HCT116 (cell line): ENCODE measurements around the gene HLA-F.

Source experiments
- POLR2A ChIP-seq: IDR thresholded peaks from 2 replicates; pipeline ENCODE4 v1.7.0; 2011; ENCODE audit warnings: borderline replicate concordance; ENCODE audit not compliant: insufficient read depth, insufficient read length; ENCODE audit errors: extremely low read depth
- RAD21 ChIP-seq: IDR thresholded peaks from 2 replicates; pipeline ENCODE4 v1.6.1; 2012; ENCODE audit warnings: low read depth, mild to moderate bottlenecking
- TF ChIP-seq, protein P1 (sequence below): IDR thresholded peaks from 2 replicates; pipeline ENCODE4 v1.6.1; 2012; ENCODE audit warnings: low read depth
- TF ChIP-seq, protein P2 (sequence below), 3 experiments: fragments of 200-600 bp in 1 of 3; sonication (generic) in 1 of 3; IDR thresholded peaks in 2 of 3; conservative IDR thresholded peaks in 1 of 3; 2 replicates each; pipeline ENCODE4 v1.5.1; 2012 to 2017; ENCODE audit warnings: low read depth in 2 of 3, low read length in 2 of 3, antibody characterized with exemption in 1 of 3, borderline replicate concordance in 1 of 3, control low read depth in 1 of 3, mild to moderate bottlenecking in 1 of 3, mixed read lengths in 1 of 3, mixed run types in 1 of 3, moderate library complexity in 1 of 3; ENCODE audit not compliant: insufficient read depth in 1 of 3

DNA sequence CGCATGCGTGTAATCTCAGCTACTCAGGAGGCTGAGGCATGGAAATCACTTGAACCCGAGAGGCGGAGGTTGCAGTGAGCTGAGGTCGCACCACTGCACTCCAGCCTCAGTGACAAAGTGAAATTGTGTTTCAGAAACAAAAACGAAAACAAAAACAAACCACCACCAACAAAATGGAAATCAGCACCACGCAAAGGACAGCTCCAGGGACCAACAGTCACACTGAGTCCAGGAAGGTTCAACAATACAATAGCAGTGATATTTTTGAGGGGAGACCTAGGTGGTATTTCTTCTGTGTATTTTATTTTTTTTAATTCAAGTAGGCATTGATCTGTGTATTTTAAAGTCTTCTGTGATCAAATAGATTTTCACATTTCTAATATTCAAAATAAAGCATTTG, 9.8 kb downstream of the HLA-F start:
- TF ChIP-seq, protein P1, sequence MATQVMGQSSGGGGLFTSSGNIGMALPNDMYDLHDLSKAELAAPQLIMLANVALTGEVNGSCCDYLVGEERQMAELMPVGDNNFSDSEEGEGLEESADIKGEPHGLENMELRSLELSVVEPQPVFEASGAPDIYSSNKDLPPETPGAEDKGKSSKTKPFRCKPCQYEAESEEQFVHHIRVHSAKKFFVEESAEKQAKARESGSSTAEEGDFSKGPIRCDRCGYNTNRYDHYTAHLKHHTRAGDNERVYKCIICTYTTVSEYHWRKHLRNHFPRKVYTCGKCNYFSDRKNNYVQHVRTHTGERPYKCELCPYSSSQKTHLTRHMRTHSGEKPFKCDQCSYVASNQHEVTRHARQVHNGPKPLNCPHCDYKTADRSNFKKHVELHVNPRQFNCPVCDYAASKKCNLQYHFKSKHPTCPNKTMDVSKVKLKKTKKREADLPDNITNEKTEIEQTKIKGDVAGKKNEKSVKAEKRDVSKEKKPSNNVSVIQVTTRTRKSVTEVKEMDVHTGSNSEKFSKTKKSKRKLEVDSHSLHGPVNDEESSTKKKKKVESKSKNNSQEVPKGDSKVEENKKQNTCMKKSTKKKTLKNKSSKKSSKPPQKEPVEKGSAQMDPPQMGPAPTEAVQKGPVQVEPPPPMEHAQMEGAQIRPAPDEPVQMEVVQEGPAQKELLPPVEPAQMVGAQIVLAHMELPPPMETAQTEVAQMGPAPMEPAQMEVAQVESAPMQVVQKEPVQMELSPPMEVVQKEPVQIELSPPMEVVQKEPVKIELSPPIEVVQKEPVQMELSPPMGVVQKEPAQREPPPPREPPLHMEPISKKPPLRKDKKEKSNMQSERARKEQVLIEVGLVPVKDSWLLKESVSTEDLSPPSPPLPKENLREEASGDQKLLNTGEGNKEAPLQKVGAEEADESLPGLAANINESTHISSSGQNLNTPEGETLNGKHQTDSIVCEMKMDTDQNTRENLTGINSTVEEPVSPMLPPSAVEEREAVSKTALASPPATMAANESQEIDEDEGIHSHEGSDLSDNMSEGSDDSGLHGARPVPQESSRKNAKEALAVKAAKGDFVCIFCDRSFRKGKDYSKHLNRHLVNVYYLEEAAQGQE: no peak; the same call in 1 of the 2 replicates
- TF ChIP-seq RAD21 (no peak), POLR2A (no peak)
- TF ChIP-seq, protein P2, sequence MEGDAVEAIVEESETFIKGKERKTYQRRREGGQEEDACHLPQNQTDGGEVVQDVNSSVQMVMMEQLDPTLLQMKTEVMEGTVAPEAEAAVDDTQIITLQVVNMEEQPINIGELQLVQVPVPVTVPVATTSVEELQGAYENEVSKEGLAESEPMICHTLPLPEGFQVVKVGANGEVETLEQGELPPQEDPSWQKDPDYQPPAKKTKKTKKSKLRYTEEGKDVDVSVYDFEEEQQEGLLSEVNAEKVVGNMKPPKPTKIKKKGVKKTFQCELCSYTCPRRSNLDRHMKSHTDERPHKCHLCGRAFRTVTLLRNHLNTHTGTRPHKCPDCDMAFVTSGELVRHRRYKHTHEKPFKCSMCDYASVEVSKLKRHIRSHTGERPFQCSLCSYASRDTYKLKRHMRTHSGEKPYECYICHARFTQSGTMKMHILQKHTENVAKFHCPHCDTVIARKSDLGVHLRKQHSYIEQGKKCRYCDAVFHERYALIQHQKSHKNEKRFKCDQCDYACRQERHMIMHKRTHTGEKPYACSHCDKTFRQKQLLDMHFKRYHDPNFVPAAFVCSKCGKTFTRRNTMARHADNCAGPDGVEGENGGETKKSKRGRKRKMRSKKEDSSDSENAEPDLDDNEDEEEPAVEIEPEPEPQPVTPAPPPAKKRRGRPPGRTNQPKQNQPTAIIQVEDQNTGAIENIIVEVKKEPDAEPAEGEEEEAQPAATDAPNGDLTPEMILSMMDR (IDR thresholded peaks at IDR 0.05 in 2 of 3, conservative IDR thresholded peaks at IDR 0.05 in 1 of 3; ENCODE audit: borderline replicate concordance in 1 of 3, insufficient read depth in 1 of 3, low read depth in 2 of 3, low read length in 2 of 3): no peak
